Natural killer cell (primary cell): Measurements from ENCODE around the gene PEPD. TPM values are rescaled to one million over a fixed set of nuclear protein-coding genes. Genes with fewer than 3 reads are reported as not detected.

Experiments used
- ATAC-seq, 3 donors: fragments of 150-1000 bp in 2 of 3; fragments of 200-7000 bp in 1 of 3; cut with Tn5 transposase; 1 replicate in 1 of 3; 2 replicates in 2 of 3; pipeline ENCODE4 v1.10.0; 2021; ENCODE audit warnings: mild to moderate bottlenecking in 2 of 3, moderate library complexity in 2 of 3
- DNase-seq, 2 donors: peaks; one replicate each; pipeline versions ENCODE4 v3.0.0 to v3.0.0-alpha.2; 2013 to 2021; ENCODE audit warnings: mixed read lengths in 1 of 2
- H3K27ac ChIP-seq: one replicate; pipeline ENCODE4 v1.5.1; 2013; ENCODE audit warnings: mild to moderate bottlenecking, low read length
- H3K27me3 ChIP-seq: one replicate; pipeline ENCODE4 v1.6.1; 2013; ENCODE audit warnings: low read length; ENCODE audit not compliant: control insufficient read depth, insufficient read depth
- H3K36me3 ChIP-seq: one replicate; pipeline ENCODE4 v1.6.1; 2013; ENCODE audit warnings: low read length; ENCODE audit not compliant: control insufficient read depth, insufficient read depth
- H3K4me1 ChIP-seq: one replicate; pipeline ENCODE4 v1.6.1; 2013; ENCODE audit warnings: low read length; ENCODE audit not compliant: control insufficient read depth, insufficient read depth
- H3K4me3 ChIP-seq: one replicate; pipeline ENCODE4 v1.5.1; 2013; ENCODE audit warnings: low read length
- H3K9me3 ChIP-seq: one replicate; pipeline ENCODE4 v1.6.1; 2013; ENCODE audit warnings: low read length; ENCODE audit not compliant: control insufficient read depth, insufficient read depth
- H3K27ac Mint-ChIP-seq, 2 donors: one replicate each; pipeline ENCODE4 v1.8.0; 2022; ENCODE audit warnings: mild to moderate bottlenecking in 2 of 2, mixed read lengths in 2 of 2, moderate library complexity in 1 of 2
- H3K27me3 Mint-ChIP-seq, 2 donors: one replicate each; pipeline ENCODE4 v1.8.0; 2022; ENCODE audit warnings: low read depth in 2 of 2, mixed read lengths in 2 of 2
- H3K36me3 Mint-ChIP-seq: one replicate; pipeline ENCODE4 v1.8.0; 2022; ENCODE audit warnings: mixed read lengths
- H3K4me1 Mint-ChIP-seq, 2 donors: one replicate each; pipeline ENCODE4 v1.8.0; 2022; ENCODE audit warnings: mixed read lengths in 2 of 2
- H3K4me3 Mint-ChIP-seq: one replicate; pipeline ENCODE4 v1.8.0; 2022; ENCODE audit warnings: mild to moderate bottlenecking, moderate library complexity, mixed read lengths
- H3K9me3 Mint-ChIP-seq, 2 donors: one replicate each; pipeline ENCODE4 v1.8.0; 2022; ENCODE audit warnings: mixed read lengths in 2 of 2
- CTCF ChIP-seq: fragments of 200-600 bp; IDR thresholded peaks from one replicate; pipeline ENCODE4 v1.8.0; 2022; ENCODE audit warnings: antibody characterized with exemption
- WGBS: methylation state at CpG from one replicate; pipeline ENCODE4 v1.1.7; 2013; ENCODE audit warnings: missing lambda C conversion rate; ENCODE audit not compliant: insufficient coverage; 5-methylcytosine and 5-hydroxymethylcytosine counted together
- intact Hi-C: fragments of 100-400 bp; cut with micrococcal nuclease; formaldehyde crosslinking; loops from one replicate; pipeline ENCODE4 v1.14.2; 2022
- total RNA-seq, 4 donors: library from RNA; stranded (reverse); fragments of 120-200 nt in 1 of 4; gene quantifications; one replicate each; pipeline versions ENCODE4 v1.2.3 to v1.2.4, GENCODE V29; 2013 to 2022

Gene PEPD
- total RNA-seq, 3 donors from 2014 or later (not counting 1 experiment from before 2014, with no cell fraction given), result 33.9 to 42.2 (median 40.9) TPM

- no peak overlapping the region for H3K4me3 Mint-ChIP-seq
- no peaks in the 10 kb centered on the region for H3K9me3 Mint-ChIP-seq
- H3K4me3 ChIP-seq, result no peak overlapping the region
- no peak overlapping the region for H3K27ac ChIP-seq
- no peaks in the 10 kb centered on the region for H3K27me3 ChIP-seq
- H3K27me3 Mint-ChIP-seq, result no peaks in the 10 kb centered on the region
- intact Hi-C loops, result no loop called here
- no peaks in the 10 kb centered on the region for H3K4me1 ChIP-seq
- DNase-seq (no peak), ATAC-seq (no peak)
- 95% methylated on average over 12 of the region's 12 CpGs for WGBS
- H3K36me3 Mint-ChIP-seq, result no peaks in the 10 kb centered on the region
- no peaks in the 10 kb centered on the region for H3K9me3 ChIP-seq
- H3K4me1 Mint-ChIP-seq, result peaks cover 0 to 32% of the 10 kb centered on the region in 2 donors
- H3K27ac Mint-ChIP-seq, result no peak overlapping the region
- TF ChIP-seq CTCF, result no peak
- no peaks in the 10 kb centered on the region for H3K36me3 ChIP-seq
Measured at GRCh38 chr19:33508431-33508830, 13.2 kb downstream of the PEPD start.

GRCh38 chr19:33508009-33508408, 13.6 kb downstream of the PEPD start:
- no peaks in the 10 kb centered on the region for H3K36me3 ChIP-seq
- intact Hi-C loops, result no loop called here
- WGBS, result 96% methylated on average over 7 of the region's 7 CpGs
- no peaks in the 10 kb centered on the region for H3K27me3 ChIP-seq
- ATAC-seq, result no peak
- Mint-ChIP-seq H3K36me3 (no peaks in the 10 kb centered on the region), H3K27ac (no peak overlapping the region), H3K9me3 (no peaks in the 10 kb centered on the region), H3K27me3 (no peaks in the 10 kb centered on the region), H3K4me1 (peaks cover 0 to 27% of the 10 kb centered on the region in 2 donors), H3K4me3 (no peak overlapping the region)
- no peak for DNase-seq
- no peaks in the 10 kb centered on the region for H3K9me3 ChIP-seq
- TF ChIP-seq CTCF, result no peak
- no peak overlapping the region for H3K27ac ChIP-seq
- H3K4me1 ChIP-seq, result no peaks in the 10 kb centered on the region
- no peak overlapping the region for H3K4me3 ChIP-seq

- Mint-ChIP-seq H3K27me3 (no peaks in the 10 kb centered on the region), H3K4me1 (peaks cover 0 to 26% of the 10 kb centered on the region in 2 donors), H3K4me3 (no peak overlapping the region), H3K36me3 (no peaks in the 10 kb centered on the region), H3K9me3 (no peaks in the 10 kb centered on the region), H3K27ac (peak overlapping the region in 1 of 2 donors; percentile 57)
- Histone ChIP-seq H3K9me3 (no peaks in the 10 kb centered on the region), H3K36me3 (no peaks in the 10 kb centered on the region), H3K27me3 (no peaks in the 10 kb centered on the region), H3K4me3 (no peak overlapping the region), H3K4me1 (no peaks in the 10 kb centered on the region), H3K27ac (no peak overlapping the region)
- no peak for ATAC-seq
- WGBS, result 92% methylated on average over 24 of the region's 24 CpGs
- no peak for TF ChIP-seq CTCF
- intact Hi-C loops, result no loop called here
- no peak for DNase-seq
Measured at GRCh38 chr19:33507021-33507956, 14.3 kb downstream of the PEPD start.
